ENCODE results near the gene CKAP2.

The CKAP2 gene

DNA sequence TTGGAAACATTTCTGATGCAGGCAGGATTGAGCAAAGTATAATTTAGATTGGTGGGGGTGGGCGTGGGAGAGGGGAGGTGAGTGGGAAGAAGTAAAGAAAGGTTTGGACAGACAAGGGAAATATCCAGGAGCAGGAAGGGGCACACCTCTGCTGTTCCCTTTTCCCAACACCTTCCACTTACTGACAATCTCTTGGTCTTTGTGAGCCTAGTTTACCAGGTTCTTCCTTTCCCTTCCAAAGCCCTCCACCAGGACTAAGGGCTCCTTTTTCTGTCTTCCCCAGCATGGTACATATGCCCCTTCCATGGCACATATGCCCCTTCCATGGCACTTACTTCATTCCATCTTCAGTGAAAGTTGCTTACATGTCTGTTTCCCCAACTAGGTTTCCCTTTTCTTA is 43.1 kb upstream of the CKAP2 start:
- TF ChIP-seq LEF1 (IDR thresholded peaks at IDR 0.05; ENCODE audit: borderline replicate concordance) (no peak), SP1 (IDR thresholded peaks at IDR 0.05) (no peak)
- DNase-seq (ENCODE audit: extremely low spot score): no peak
- POLR2A ChIA-PET: no interaction called here
- CTCF ChIA-PET: no interaction called here

GRCh38 chr13:52414051-52414450 is 41.2 kb upstream of the CKAP2 start:
- TF ChIP-seq LEF1 (IDR thresholded peaks at IDR 0.05; ENCODE audit: borderline replicate concordance): no peak
- TF ChIP-seq CTBP1 (IDR thresholded peaks at IDR 0.05; ENCODE audit: borderline replicate concordance): no peak
- CTCF ChIA-PET: interaction anchor here (0.5 kb wide), 1 partner anchor 8 kb away, joined by 3 read pairs; no protein-coding TSS in a partner anchor
- POLR2A ChIA-PET: no interaction called here
- DNase-seq (ENCODE audit: extremely low spot score): no peak

GRCh38 chr13:52414963-52415362 is 40.3 kb upstream of the CKAP2 start:
- CTCF ChIA-PET: no interaction called here
- no peak for DNase-seq (ENCODE audit: extremely low spot score)
- POLR2A ChIA-PET: no interaction called here
- TF ChIP-seq FOXK2 (IDR thresholded peaks at IDR 0.05) (no peak), HDGF (IDR thresholded peaks at IDR 0.05; ENCODE audit: borderline replicate concordance) (no peak), SUZ12 (IDR thresholded peaks at IDR 0.05) (no peak), ZNF384 (IDR thresholded peaks at IDR 0.05) (no peak), SP1 (IDR thresholded peaks at IDR 0.05) (no peak), ARNT (IDR thresholded peaks at IDR 0.05) (no peak), LEF1 (IDR thresholded peaks at IDR 0.05; ENCODE audit: borderline replicate concordance) (no peak), BHLHE40 (IDR thresholded peaks at IDR 0.05; ENCODE audit: borderline replicate concordance) (no peak), L3MBTL2 (conservative IDR thresholded peaks at IDR 0.05) (no peak), CTBP1 (IDR thresholded peaks at IDR 0.05; ENCODE audit: borderline replicate concordance) (no peak), FOXA1 (IDR thresholded peaks at IDR 0.05) (no peak), TARDBP (IDR thresholded peaks at IDR 0.05) (no peak)

DNA sequence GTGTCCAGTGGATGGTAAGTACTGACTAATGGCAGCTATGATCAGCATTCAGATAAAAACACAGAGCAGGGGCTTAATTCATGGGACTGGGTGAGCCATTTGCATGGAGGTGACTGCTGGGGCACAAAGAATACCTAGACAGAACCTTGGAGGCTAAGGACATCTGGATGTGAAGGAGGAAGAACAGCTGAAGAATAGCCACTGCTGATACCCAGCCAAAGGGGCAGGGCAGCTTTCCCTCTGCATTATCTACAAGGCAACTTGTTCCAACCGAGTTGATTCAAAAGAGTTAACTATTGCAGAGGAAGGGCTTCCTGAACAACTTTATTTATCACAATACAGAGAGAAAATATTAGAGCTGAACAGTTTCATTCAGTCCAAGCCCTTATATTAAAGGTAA is 36.2 kb upstream of the CKAP2 start:
- no peak for DNase-seq (ENCODE audit: extremely low spot score)
- ChIA-PET POLR2A (no interaction called here), CTCF (no interaction called here)
- no peak for TF ChIP-seq ZNF384 (IDR thresholded peaks at IDR 0.05)
- TF ChIP-seq FOXM1 (IDR thresholded peaks at IDR 0.05; ENCODE audit: borderline replicate concordance): no peak

DNA sequence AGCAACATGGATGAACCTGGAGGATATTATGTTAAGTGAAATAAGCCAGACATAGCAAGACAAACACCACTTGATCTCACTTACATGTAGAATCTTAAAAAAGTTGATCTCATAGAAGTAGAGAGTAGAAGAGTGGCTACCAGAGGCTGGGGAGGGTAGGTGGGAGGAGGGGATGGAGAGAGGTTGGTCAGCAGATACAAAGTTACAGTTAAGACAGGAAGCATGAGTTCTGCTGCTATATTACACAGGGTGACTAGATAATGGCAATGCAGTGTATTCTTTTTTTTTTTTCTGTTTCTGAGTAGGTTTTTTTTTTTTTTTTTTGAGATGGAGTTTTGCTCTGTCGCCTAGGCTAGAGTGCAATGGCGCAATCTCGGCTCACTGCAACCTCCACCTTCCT is 34.1 kb upstream of the CKAP2 start:
- ChIA-PET POLR2A (no interaction called here), CTCF (no interaction called here)
- no peak for DNase-seq (ENCODE audit: extremely low spot score)
- no peak for TF ChIP-seq FOXM1 (IDR thresholded peaks at IDR 0.05; ENCODE audit: borderline replicate concordance)
- no peak for TF ChIP-seq L3MBTL2 (conservative IDR thresholded peaks at IDR 0.05)
- no peak for TF ChIP-seq FOXK2 (IDR thresholded peaks at IDR 0.05)
- no peak for TF ChIP-seq ELF4 (IDR thresholded peaks at IDR 0.05)
- no peak for TF ChIP-seq SUZ12 (IDR thresholded peaks at IDR 0.05)
- TF ChIP-seq, protein P1, sequence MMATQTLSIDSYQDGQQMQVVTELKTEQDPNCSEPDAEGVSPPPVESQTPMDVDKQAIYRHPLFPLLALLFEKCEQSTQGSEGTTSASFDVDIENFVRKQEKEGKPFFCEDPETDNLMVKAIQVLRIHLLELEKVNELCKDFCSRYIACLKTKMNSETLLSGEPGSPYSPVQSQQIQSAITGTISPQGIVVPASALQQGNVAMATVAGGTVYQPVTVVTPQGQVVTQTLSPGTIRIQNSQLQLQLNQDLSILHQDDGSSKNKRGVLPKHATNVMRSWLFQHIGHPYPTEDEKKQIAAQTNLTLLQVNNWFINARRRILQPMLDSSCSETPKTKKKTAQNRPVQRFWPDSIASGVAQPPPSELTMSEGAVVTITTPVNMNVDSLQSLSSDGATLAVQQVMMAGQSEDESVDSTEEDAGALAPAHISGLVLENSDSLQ (IDR thresholded peaks at IDR 0.05): no peak

DNA sequence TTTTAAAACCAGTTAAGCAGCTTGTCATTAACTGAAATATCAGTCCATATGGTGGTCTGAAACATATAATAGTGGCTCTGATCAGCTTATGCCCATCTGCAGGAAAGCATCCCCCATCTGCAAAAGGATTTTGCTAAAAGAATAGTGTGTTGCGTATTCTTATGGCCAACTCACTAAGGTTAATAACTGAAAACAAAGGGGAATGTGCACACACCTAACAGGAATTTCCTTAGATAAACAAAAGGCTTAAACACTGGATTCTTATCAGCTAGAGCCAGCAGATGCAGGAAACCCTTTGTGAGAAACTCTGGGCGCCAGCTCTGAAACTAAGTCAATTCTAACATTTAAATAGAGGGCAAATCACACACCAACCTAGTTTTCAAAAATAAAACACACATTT is 27.0 kb upstream of the CKAP2 start:
- no peak for DNase-seq (ENCODE audit: extremely low spot score)
- ChIA-PET CTCF (interaction anchor here (0.8 kb wide), 1 partner anchor 22 kb away, joined by 3 read pairs; the partner anchor contains the start of gene VPS36), POLR2A (interaction anchor here (1.0 kb wide), 1 partner anchor 23 kb away, joined by 3 read pairs; no protein-coding TSS in a partner anchor)
- TF ChIP-seq FOXM1 (IDR thresholded peaks at IDR 0.05; ENCODE audit: borderline replicate concordance): no peak
- TF ChIP-seq SP1 (IDR thresholded peaks at IDR 0.05): no peak
- TF ChIP-seq LEF1 (IDR thresholded peaks at IDR 0.05; ENCODE audit: borderline replicate concordance): no peak
- TF ChIP-seq HDGF (IDR thresholded peaks at IDR 0.05; ENCODE audit: borderline replicate concordance): no peak
- TF ChIP-seq ELF4 (IDR thresholded peaks at IDR 0.05): no peak
- TF ChIP-seq, protein P1 (IDR thresholded peaks at IDR 0.05): no peak
- TF ChIP-seq FOXK2 (IDR thresholded peaks at IDR 0.05): no peak
- TF ChIP-seq ARNT (IDR thresholded peaks at IDR 0.05): no peak
- TF ChIP-seq ZNF384 (IDR thresholded peaks at IDR 0.05): no peak
- TF ChIP-seq NFRKB (IDR thresholded peaks at IDR 0.05): no peak

DNA sequence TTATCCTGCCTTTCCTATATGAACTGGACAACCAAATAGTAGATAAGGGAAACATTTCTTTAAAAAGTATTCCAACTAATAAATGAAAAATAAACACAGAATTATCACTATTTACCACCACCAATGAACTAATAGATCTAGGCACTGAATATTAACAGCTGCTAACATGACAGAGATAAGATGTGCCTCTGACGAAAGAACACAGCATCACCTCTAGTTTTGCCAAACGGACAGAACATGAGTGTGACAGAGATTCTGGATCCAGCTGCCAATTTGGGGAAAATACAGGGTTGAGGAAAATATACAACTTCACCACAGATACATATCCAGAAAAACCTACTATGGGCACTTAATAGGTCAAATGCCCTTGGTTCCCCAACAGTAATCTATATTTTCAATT is 22.8 kb upstream of the CKAP2 start:
- ChIA-PET POLR2A (no interaction called here), CTCF (no interaction called here)
- DNase-seq (ENCODE audit: extremely low spot score): no peak
- TF ChIP-seq ELF4 (IDR thresholded peaks at IDR 0.05) (no peak), ARNT (IDR thresholded peaks at IDR 0.05) (no peak), NFRKB (IDR thresholded peaks at IDR 0.05) (no peak), FOXK2 (IDR thresholded peaks at IDR 0.05) (no peak), CTBP1 (IDR thresholded peaks at IDR 0.05; ENCODE audit: borderline replicate concordance) (no peak), ZNF384 (IDR thresholded peaks at IDR 0.05) (no peak), L3MBTL2 (conservative IDR thresholded peaks at IDR 0.05) (no peak), SUZ12 (IDR thresholded peaks at IDR 0.05) (no peak), LEF1 (IDR thresholded peaks at IDR 0.05; ENCODE audit: borderline replicate concordance) (no peak), SP1 (IDR thresholded peaks at IDR 0.05) (no peak)
- TF ChIP-seq, protein P1 (IDR thresholded peaks at IDR 0.05): no peak

GRCh38 chr13:52446265-52446664 is 9.0 kb upstream of the CKAP2 start:
- TF ChIP-seq BHLHE40 (IDR thresholded peaks at IDR 0.05; ENCODE audit: borderline replicate concordance) (no peak), SP1 (IDR thresholded peaks at IDR 0.05) (no peak), SUZ12 (IDR thresholded peaks at IDR 0.05) (no peak), L3MBTL2 (conservative IDR thresholded peaks at IDR 0.05) (no peak), FOXA1 (IDR thresholded peaks at IDR 0.05) (no peak), ZNF384 (IDR thresholded peaks at IDR 0.05) (no peak), ARNT (IDR thresholded peaks at IDR 0.05) (no peak), LEF1 (IDR thresholded peaks at IDR 0.05; ENCODE audit: borderline replicate concordance) (no peak), HDGF (IDR thresholded peaks at IDR 0.05; ENCODE audit: borderline replicate concordance) (no peak), FOXM1 (IDR thresholded peaks at IDR 0.05; ENCODE audit: borderline replicate concordance) (no peak), FOXK2 (IDR thresholded peaks at IDR 0.05) (no peak), NFRKB (IDR thresholded peaks at IDR 0.05) (no peak), CTBP1 (IDR thresholded peaks at IDR 0.05; ENCODE audit: borderline replicate concordance) (no peak), TARDBP (IDR thresholded peaks at IDR 0.05) (no peak), ELF4 (IDR thresholded peaks at IDR 0.05) (no peak)
- TF ChIP-seq, protein P1 (IDR thresholded peaks at IDR 0.05): no peak
- no peak for DNase-seq (ENCODE audit: extremely low spot score)
- POLR2A ChIA-PET: no interaction called here
- CTCF ChIA-PET: no interaction called here
